Measurements from ENCODE around the gene GOLPH3. TPM values are rescaled to one million over a fixed set of nuclear protein-coding genes. Genes with fewer than 3 reads are reported as not detected.

Gene GOLPH3
- total and polyA plus RNA-seq, 2 experiments from 2014 or later: 75.1 to 79.6 TPM

DNA sequence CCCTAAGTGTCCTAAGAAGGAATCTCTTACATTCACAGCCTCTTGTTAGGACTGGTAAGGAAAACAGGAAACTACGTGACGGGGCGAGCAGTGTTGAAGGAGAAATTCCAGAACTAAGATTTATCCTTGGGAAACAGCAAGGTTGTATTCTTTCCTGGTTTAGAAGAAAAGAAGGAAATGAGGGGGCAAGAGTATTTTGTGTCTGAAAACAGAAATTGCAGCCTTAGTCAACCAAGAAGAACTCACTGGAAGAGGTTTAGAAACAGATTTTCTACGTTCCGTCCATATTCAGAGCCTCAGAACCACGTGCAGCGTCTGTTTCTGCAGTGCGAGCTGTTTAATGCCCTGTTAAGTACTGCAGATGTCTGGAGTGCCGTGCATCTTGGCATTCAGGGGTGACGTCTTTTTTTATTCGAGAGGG, 75.2 kb downstream of the GOLPH3 start:
- H3K4me3 ChIP-seq: no peak overlapping the region
- H3K36me3 ChIP-seq: peaks cover 4% of the 10 kb centered on the region
- H3K4me1 ChIP-seq (ENCODE audit: low read depth): peaks cover 21% of the 10 kb centered on the region
- no peaks in the 10 kb centered on the region for H3K27me3 ChIP-seq
- peak in 1 of 2 donors; percentile 45 for DNase-seq (ENCODE audit: low read depth in 1 of 2, low spot score in 1 of 2)
- peak overlapping the region; percentile 66 for H3K27ac ChIP-seq
- H3K9me3 ChIP-seq (ENCODE audit: low read depth): no peaks in the 10 kb centered on the region
- TF ChIP-seq, protein P1, sequence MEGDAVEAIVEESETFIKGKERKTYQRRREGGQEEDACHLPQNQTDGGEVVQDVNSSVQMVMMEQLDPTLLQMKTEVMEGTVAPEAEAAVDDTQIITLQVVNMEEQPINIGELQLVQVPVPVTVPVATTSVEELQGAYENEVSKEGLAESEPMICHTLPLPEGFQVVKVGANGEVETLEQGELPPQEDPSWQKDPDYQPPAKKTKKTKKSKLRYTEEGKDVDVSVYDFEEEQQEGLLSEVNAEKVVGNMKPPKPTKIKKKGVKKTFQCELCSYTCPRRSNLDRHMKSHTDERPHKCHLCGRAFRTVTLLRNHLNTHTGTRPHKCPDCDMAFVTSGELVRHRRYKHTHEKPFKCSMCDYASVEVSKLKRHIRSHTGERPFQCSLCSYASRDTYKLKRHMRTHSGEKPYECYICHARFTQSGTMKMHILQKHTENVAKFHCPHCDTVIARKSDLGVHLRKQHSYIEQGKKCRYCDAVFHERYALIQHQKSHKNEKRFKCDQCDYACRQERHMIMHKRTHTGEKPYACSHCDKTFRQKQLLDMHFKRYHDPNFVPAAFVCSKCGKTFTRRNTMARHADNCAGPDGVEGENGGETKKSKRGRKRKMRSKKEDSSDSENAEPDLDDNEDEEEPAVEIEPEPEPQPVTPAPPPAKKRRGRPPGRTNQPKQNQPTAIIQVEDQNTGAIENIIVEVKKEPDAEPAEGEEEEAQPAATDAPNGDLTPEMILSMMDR (IDR thresholded peaks at IDR 0.05; ENCODE audit: low read depth, low read length): no peak

DNA sequence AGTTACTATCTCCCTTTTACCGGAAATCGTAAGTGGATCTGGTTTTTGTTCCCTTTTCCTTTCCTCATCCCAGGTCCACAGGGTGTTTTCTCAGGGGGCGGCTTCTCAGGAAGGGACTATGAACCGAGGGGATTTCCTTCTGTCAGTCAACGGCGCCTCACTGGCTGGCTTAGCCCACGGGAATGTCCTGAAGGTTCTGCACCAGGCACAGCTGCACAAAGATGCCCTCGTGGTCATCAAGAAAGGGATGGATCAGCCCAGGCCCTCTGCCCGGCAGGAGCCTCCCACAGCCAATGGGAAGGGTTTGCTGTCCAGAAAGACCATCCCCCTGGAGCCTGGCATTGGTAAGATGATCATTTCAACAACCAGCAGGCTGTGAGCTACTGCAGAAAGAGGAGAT, 75.8 kb downstream of the GOLPH3 start:
- Histone ChIP-seq H3K4me3 (no peak overlapping the region), H3K27me3 (no peaks in the 10 kb centered on the region), H3K9me3 (ENCODE audit: low read depth) (no peaks in the 10 kb centered on the region), H3K27ac (peak overlapping the region; percentile 66), H3K36me3 (no peaks in the 10 kb centered on the region), H3K4me1 (ENCODE audit: low read depth) (peaks cover 21% of the 10 kb centered on the region)
- DNase-seq (ENCODE audit: low read depth in 1 of 2, low spot score in 1 of 2): peak; percentile 33 to 48
- TF ChIP-seq, protein P1 (IDR thresholded peaks at IDR 0.05; ENCODE audit: low read depth, low read length): no peak

DNA sequence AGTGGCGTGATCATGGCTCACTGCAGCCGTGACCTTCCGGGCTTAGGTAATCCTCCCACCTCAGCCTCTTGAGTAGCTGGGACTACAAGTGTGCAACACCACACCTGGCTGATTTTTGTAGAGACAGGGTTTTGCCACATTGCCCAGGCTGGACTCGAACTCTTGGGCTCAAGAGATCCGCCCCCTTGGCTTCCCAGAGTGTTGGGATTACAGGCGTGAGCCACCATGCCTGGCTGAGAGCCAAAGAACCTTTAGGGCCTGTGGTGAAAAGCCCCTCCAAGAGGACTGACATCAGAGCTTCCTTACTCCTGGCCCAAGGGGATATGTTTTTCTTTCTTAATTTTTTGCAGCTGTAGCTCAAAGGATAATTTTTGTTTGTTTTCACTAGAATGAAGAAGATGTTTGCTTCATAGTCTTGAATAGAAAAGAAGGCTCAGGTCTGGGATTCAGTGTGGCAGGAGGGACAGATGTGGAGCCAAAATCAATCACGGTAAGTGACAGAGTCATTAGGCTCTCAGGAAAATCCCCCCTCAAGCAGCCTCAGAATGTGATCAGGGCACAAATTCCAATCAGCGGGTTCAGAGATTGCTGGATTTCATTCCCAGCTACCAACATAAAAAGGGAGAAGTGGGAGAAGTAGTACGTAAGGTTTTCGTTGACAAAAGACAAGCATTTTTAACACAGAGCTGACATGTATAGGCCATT, 77.1 kb downstream of the GOLPH3 start:
- Histone ChIP-seq H3K27ac (no peak overlapping the region), H3K4me3 (no peak overlapping the region), H3K4me1 (ENCODE audit: low read depth) (peaks cover 21% of the 10 kb centered on the region), H3K9me3 (ENCODE audit: low read depth) (no peaks in the 10 kb centered on the region), H3K36me3 (no peaks in the 10 kb centered on the region), H3K27me3 (no peaks in the 10 kb centered on the region)
- TF ChIP-seq, protein P1 (IDR thresholded peaks at IDR 0.05; ENCODE audit: low read depth, low read length): no peak
- peak in 1 of 2 donors; percentile 16 for DNase-seq (ENCODE audit: low read depth in 1 of 2, low spot score in 1 of 2)

DNA sequence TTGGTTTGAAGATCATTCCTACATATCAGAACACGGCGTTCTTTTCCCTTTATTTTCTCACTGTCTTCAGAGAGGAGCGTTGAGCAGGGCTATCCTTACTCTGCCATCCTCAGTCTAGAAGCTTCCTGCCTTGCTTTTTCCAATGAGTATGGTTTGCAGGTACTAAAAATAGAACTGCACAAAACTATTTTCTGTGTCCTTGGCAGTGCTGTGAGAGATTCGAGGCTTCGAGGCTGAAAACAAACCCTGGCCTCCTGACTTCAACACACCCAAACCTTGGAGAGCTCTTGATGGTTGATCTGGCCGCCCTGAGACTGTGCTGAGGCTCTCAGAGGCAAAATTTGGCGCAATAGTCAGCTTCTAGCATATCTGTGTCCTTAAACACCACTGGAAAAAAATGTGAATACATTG, 78.9 kb downstream of the GOLPH3 start:
- TF ChIP-seq, protein P1 (IDR thresholded peaks at IDR 0.05; ENCODE audit: low read depth, low read length): no peak
- H3K4me1 ChIP-seq (ENCODE audit: low read depth): peaks cover 21% of the 10 kb centered on the region
- no peak overlapping the region for H3K4me3 ChIP-seq
- H3K36me3 ChIP-seq: no peaks in the 10 kb centered on the region
- peak overlapping the region; percentile 48 for H3K27ac ChIP-seq
- H3K9me3 ChIP-seq (ENCODE audit: low read depth): no peaks in the 10 kb centered on the region
- H3K27me3 ChIP-seq: no peaks in the 10 kb centered on the region
- peak; percentile 36 to 42 for DNase-seq (ENCODE audit: low read depth in 1 of 2, low spot score in 1 of 2)

DNA sequence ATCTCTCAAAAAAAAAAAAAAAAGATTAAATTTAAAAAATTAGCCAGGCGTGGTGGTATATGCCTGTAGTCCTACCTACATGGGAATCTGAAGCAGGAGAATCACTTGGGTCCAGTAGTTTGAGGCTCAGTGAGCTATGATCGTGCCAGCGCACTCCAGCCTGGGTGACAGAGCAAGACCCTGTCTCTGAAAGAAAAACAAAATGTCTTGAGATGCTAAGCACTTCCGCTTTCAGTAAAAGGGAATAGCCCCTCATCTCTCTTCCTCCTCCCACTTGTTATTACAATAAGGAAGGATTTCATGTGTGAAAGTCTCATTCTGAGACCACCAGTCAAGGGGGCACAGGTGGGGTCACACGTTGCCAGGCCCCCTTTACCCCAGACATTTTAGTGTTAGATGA, 79.4 kb downstream of the GOLPH3 start:
- H3K4me1 ChIP-seq (ENCODE audit: low read depth): peaks cover 19% of the 10 kb centered on the region
- TF ChIP-seq, protein P1 (IDR thresholded peaks at IDR 0.05; ENCODE audit: low read depth, low read length): no peak
- no peaks in the 10 kb centered on the region for H3K27me3 ChIP-seq
- peak overlapping the region; percentile 48 for H3K27ac ChIP-seq
- no peaks in the 10 kb centered on the region for H3K36me3 ChIP-seq
- no peak overlapping the region for H3K4me3 ChIP-seq
- no peak for DNase-seq (ENCODE audit: low read depth in 1 of 2, low spot score in 1 of 2)
- H3K9me3 ChIP-seq (ENCODE audit: low read depth): no peaks in the 10 kb centered on the region

All from cardiac muscle cell (in vitro differentiated cells and primary cell).